NCI-H460 (cell line): ENCODE data around the gene CCR9. TPM values are rescaled to one million over a fixed set of nuclear protein-coding genes. Genes with fewer than 3 reads are reported as not detected.
"Not testable (repeated sequence)": the region's sequence is repeated elsewhere in the genome, so short reads cannot be mapped to it uniquely, and the experiment has no call there.

ENCODE experiments used
- DNase-seq: peaks from one replicate; pipeline ENCODE4 v3.0.0-alpha.2; 2016; ENCODE audit warnings: low read depth; ENCODE audit errors: extremely low read depth
- polyA plus RNA-seq: library from polyadenylated mRNA; depleted of rRNA; stranded (reverse); fragments of >200 nt; gene quantifications from 2 replicates; pipeline ENCODE4 v1.2.3, GENCODE V29; 2014; cell fraction: nucleus; rRNA removed
- total RNA-seq: library from RNA; depleted of rRNA; stranded (reverse); fragments of >200 nt; shearing (Covaris generic); gene quantifications from 2 replicates; pipeline ENCODE4 v1.2.3, GENCODE V29; 2014; rRNA removed

Gene CCR9, protein sequence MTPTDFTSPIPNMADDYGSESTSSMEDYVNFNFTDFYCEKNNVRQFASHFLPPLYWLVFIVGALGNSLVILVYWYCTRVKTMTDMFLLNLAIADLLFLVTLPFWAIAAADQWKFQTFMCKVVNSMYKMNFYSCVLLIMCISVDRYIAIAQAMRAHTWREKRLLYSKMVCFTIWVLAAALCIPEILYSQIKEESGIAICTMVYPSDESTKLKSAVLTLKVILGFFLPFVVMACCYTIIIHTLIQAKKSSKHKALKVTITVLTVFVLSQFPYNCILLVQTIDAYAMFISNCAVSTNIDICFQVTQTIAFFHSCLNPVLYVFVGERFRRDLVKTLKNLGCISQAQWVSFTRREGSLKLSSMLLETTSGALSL
- not detected in 2 replicates for total RNA-seq
- polyA plus RNA-seq = not detected in 2 replicates

DNA sequence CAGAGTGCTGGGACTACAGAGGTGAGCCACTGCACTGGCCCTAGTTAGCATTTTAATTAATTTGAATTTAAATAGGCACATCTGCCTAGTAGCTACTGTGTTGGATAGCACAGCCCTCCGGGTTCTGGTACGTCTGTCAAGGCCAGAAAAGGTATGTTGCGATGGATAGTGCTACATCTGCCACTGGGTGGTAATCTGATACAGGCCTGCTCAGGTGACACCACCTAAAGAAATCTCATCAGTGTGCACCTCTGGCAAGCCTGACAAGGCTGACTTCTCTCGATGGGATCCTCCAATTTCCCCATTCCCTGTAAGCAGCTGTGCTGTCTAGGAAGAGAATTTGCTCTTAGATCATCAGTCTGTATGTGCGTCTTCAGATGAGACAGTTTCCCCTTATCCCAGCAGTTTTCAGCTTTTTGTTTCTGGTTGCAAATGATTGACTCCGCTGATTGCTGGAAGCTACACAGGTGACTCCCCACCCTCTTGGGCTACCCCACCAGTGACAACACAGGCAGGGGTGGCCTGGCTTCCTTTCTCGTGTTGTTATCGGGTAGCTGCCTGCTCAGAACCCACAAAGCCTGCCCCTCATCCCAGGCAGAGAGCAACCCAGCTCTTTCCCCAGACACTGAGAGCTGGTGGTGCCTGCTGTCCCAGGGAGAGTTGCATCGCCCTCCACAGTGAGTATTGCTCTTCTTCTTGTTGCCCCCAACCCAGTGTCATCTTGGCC, at the start of gene CCR9:
Gene CCR9, plus strand, starts transcription at position 565 of the 727 bp plus-strand sequence. CDS start 8,391 bp downstream, outside the sequence.
- no peak for DNase-seq

DNA sequence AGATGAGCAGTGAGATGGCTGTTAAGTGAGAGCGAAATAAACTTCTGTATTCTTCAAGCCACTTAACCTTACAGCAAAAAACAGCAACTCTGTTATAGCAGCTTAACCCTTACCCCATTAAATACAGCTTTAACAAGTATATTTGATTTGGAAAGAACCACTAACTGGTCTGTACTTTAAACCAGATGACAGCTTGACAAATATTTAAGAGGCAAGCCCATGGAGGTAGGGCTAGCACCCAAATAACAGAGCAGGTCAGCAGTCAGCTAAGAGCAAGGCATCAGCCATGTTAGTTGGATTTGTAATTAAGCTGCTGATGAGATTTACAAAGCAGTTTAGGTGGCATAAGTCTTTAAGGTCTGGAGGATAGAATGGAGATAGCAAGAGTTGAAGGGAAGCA, 47.9 kb upstream of the CCR9 start:
- no peak for DNase-seq

DNA sequence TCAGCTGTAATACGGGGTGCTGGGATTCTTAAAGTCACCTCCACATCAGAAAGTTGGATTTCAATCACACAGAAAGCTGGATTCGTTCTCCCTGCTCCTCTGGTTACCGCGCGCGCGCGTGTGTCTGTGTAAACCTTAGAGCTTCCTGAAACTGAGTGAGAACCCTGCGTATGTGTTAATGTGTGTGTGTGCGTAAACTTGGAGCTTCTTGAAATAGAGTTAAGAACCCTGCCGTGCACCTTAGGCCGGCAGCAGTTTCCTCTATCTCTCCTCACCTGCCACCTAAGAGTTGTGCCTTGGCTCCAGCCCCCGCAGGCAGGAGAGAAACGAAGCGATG, 45.0 kb upstream of the CCR9 start:
- DNase-seq = no peak

DNA sequence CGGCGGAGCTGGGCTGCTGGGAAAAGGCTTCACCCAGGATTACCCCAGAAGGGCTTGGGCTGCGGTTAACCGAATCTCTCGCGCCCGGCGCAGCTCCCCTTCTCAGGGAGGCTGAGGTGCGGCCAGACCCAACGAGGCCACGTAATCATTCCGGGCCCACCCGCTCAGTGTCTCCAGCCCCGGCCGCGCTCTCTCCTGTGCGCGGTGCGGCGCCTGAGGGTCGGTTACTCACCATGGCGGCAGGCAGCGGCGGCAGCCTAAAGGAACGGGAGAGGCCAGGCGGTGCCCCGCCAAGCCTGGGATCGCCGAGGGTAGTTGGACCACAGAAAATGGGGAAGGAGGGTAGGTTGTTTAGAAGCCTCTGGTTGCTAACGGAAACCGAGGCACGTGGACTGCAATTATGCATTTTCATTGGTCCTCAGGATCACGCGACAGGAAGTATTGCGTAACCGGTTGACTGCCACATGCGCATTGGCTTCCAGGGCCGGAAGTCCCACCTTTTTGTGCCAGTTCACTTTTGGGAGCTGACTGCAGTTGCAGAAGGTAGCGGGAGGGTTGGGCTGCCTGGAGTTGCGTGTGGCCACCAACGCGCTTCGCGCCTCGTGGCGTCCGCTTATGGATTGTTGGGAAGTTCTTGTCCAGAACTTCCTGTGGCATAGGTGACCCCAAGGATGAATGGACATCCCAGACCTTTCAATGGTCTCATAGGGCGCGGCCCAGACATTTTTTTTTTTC, 44.4 kb upstream of the CCR9 start, which contains the start of gene LZTFL1:
Gene LZTFL1, minus strand, starts transcription at position 363 of the 735 bp plus-strand sequence. Its CDS starts 128 bp downstream, at position 235.
- peak; percentile 91 for DNase-seq

DNA sequence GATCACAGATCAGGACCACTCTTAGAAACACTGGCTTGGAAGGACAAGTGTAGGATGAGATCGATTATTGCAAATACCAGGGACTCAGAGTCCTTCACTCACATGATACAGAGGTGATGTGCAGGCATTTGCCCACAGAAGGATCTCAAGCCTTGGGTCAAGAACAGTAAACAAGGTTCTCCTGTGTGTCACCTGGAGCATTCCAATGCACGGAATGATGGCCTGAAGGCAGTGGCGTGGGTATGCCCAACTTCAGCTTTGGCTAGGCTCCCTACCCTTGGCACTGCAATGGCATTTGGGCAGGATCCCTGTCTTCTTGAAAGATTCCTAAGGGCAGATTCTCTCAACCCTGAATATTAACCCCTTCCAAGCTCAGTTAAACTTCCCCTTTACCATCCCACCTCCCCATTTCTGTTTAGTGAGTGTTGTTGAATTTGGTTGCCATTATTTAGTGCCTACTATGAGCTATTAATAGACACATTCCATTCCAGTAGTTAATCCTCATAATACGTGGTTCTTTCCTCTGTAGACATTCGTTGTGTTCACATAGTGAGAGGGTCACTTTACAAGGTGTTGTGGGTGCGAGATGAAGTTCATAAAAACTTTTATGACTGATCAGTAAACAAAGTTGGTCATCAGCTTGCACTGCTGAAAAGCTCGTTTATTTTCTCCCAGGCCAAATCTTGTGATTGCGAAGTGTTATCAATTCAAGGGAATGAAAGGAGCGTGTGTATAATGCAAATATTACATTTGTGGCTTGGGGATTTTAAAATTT, 43.3 kb upstream of the CCR9 start:
- DNase-seq = no peak

DNA sequence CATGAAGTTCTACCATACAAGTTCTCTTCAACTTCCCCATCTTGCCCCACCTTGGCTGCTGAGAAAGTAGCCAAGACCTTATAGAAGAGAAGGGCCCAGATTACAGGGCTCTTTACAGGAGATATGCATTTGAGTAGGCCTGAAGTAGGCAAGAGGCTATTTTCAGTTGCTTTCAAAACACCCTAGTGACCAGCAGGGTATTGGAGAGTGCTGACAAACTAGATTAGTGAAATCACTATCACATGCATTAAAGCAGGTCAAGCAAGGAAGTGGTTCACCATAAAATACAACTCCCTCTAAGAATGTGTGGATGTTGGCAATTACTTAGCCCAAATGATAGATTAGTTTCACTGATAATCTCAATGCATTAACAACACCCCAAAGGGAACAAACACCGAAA, 41.7 kb upstream of the CCR9 start:
- no peak for DNase-seq

DNA sequence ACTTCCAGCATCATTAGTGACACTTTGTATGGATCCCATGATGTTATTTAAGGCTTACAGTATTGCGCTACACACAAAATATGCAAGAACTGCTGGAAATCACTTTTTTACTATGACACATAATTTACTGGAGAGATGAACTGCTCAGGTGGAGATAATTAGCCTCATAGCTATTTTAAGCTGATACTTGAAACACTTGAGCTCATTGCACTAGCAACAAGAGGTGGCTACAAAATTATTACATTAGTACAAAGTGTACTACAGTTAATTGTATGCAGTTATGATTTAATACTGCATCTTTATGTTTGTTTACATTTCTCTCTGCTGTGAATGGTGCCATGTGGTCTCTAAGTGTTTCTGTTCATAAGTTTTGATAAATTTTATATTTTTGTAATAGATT, 38.0 kb upstream of the CCR9 start:
- no peak for DNase-seq

DNA sequence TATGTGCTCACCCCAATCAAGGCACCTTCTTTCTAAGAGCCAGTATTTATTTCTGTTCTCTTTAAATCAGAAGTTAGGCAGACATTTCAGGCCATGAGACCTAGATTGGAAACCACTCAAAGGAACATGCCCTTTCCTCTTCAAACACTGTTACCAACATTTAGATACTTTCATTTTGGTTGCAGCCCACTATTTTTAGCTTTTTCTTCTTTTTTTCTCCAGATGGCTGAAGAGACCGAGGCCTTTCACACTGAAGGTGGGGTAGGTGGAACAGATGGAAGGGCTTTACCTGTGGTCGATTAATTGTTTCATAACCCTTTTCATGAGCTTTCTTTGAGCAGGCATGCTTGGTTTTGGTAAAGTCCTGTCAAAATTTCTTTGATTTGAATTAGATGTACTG, 33.5 kb upstream of the CCR9 start:
- no peak for DNase-seq

DNA sequence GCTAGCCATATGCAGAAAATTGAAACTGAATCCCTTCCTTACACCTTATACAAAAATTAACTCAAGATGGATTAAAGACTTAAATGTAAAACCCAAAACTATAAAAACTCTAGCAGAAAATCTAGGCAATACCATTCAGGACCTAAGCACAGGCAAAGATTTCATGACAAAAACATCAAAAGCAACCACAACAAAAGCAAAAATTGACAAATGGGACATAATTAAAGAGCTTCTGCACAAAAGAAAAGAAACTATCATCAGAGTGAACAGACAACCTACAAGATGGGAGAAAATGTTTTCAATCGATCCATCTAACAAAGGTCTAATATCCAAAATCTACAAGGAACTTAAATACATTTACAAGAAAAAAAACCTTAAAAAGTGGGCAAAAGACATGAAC, 30.0 kb upstream of the CCR9 start:
- DNase-seq = not testable (repeated sequence)

DNA sequence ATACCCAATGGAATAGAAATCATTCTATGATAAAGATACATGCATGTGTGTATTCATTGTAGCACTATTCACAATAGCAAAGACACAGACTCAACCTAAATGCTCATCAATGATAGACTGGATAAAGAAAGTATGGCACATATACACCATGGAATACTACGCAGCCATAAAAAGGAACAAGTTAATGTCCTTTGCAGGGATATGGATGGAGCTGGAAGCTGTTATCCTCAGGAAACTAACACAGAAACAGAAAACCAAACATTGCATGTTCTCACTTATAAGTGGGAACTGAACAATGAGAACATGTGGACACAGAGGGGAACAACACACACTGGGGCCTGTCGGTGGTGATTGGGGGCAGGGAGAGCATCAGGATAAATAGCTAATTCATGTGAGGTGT, 29.3 kb upstream of the CCR9 start:
- DNase-seq = not testable (repeated sequence)

DNA sequence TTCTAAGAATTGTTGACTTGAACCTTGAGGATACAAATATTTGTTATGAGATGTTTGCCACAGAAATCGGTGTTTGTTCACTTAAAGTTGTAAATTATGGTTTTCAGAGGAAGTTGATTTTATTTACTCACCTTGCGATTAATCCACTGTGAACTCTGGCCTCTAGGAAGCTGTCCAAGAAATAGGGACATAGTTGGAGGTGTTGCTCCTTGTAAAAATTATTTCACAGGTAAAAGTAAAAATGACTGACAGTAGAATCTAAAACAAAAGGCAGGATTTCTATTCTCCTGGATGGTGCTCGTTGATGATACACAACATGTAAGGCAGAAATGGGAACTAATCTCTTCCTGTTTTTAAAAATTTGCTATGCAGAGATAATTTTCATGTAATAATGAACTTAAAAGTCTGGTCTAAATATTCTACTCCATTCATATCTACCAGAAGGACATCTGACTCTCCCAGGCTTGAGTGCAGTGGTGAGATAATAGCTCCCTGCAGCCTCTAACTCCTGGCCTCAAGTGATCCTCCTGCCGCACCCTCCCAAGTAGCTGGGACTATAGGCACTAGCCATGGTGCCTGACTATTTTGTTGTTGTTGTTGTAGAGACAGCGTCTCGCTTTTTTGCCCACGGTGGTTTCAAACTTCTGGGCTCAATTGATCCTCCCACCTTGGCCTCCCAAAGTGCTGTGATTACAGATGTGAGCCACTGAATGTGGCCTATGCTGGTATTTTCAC, 27.4 kb upstream of the CCR9 start:
- DNase-seq = no peak

DNA sequence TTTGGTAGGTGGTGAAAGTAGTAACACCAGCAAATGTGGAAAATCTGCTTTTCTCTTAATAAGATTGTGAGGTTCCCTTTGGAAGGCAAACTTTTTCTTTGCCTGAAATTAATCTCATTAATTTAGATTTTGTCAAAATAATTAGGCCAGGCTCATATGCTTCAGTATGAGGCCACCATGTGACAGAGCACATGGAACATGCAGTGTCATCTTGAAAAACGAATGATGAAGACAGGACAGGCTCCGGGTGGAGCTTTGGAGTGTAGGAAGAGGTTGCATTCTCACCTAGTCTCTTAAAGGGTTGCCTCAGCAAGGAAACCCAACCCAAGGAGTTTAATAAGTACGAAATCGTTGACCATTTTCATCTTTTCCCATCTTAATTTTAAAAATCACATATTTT, 25.9 kb upstream of the CCR9 start:
- no peak for DNase-seq

DNA sequence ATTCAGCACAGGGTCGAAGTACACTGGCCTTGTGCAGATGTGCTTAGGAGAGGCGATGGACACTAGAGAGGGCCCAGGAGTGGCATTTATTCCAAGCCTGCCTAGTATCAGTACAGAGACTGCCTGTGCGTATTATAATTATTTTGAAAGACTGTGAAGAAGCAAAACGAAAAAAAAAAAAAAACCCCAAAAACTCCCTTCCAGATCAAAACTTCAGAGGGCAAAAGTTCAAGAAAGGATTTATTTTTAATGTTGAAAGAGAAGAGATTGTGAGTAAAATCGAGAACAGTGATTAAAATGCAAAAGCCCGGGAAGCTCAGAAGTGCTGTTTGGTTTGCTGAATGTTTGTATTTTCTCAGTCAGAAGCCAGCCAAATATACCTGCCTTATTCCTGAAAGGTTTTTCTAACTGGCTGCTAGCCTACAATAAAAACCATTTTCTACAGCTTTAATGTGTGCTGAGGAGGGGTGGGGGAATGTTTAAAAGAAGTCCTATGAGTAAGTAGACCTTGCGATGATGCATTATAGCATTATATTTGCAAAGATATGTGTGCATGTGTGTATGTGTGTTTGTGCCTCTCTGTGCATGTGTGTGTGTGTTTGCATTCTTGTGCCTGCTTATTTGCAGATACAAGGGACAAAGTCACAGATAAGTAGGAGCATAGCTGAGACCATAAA, 25.2 kb upstream of the CCR9 start:
- no peak for DNase-seq

DNA sequence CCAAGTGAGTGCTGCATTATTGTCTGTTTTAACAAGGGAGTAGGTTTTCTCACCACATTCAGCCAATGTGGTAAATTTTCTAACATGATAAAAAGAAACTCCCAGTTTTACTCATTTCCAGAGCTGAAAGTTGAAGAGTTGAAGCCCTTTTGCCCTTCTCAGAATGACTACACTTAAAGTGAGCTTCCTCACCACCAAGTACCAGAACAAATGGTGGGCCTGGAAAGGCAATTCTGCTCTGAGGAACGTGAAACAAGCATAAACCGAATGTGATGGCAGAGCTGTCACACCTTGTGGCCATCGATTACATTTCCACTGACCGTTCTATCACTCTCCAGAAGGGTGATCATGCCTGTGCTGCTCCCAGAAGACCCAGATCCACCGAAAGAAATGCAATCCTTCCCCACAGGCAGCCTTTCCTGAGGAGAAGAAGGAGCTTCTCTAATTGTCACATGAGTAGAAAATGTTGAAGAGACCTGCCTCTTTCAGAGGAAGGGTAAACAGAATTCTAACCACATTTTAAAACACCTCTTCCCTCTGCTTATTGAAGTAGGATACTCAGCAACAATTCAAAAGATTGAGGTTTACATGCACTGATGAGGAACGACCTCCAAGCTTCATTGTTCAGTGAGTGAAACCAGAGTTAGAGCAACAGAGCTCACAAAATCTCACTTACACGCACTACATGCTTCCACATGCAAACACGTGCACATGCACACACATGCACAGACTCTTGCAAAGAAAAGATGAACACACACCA, 21.4 kb upstream of the CCR9 start:
- no peak for DNase-seq

DNA sequence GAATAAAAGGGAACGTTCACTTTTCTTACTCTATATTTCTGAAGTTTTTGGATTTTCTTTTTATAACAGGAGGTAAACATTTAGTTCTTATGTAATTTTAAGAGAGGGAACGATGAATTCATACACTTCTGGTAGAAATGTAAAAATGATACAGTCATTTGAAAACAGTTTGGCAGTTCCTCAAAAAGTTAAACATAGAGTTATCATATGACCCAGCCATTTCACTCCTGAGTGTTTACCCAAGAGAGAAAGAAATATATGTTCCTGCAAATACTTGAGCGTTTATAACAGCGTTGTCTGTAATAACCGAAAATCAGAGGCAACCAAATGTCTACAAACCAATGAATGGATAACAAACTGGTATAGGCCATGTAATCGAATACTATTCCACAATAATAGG, 20.8 kb upstream of the CCR9 start:
- DNase-seq = no peak

DNA sequence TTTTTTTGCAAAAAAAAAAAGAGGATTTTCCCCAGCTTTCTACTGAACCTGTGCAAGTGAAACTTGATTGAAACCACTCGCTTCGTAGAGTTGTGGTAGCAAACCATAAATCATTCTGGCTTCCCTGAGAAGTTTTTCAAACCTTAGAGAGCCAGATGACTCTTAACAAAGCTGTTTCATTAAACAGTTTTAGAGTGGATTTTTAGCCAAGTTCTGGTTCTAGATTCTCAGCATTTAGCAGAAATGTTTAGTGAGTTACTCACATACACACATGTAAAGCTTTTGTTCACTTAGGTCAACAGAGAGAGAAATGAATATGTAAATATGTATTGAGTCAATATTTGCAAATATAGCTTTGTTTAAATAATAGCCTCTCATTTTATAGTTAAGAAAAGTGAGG, 18.1 kb upstream of the CCR9 start:
- DNase-seq = no peak

DNA sequence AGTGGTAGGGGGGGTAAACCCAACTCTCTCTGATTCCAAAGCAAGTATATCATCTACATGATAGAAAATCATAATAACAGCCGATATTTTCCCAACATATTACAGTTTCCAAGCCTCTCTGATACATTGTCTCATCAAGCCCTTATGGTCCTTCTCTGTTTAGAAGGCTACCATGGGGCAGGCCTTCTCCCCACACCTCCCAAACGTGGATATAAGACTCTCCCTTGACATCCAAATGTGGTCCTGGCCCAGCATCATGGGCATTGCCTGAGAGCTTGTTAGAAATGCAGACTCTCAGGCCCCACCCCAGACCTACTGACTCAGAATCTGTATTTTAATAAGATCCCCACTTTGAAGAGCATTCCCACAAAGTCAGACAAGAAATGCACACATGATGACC, 17.7 kb upstream of the CCR9 start:
- no peak for DNase-seq

DNA sequence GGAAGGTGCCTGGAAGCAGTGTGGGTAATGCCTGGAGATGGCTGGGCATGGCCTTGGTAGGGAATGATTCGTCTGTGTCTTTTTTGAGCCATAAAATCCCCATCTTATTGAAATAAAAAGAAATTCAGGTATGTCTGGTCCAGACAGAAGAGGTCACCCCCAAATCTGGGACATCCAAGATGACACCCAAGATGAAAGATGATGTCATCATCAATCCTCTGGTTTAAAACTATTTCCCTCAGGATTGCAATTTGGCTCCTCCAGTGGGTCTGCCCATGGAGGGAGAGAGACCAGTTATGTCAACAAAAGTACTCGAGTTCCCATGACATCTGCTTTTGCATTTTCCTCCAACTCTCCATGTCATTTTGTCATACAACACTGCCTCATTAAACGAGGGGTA, 16.7 kb upstream of the CCR9 start:
- no peak for DNase-seq

DNA sequence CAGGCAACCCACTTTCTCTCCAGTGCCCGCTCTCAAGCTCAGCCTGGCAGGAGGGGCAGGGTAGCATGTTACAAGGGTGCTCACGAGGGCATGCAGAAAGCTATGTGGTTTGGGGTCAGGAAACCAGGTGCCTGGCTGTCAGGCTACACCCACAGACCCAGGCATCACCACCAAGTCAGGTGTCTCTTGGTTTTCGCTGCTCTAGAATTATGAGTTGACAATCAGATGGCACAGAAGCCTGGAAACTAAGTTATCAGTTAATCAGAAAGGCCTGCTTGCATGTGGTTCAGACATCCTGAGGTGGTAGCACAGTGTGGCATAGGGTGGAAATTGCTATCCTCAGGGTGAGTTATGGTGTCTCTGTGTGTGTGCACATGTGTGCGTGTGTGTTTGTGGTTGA, 16.2 kb upstream of the CCR9 start:
- no peak for DNase-seq
